NCI-H2196 (cell line): ENCODE results near the gene PLA2G6.
"Not testable (repeated sequence)": the region's sequence is repeated elsewhere in the genome, so short reads cannot be mapped to it uniquely, and the experiment has no call there.

ENCODE experiments used
- DNase-seq: peaks from one replicate; lab custom pipeline; 2025; ENCODE audit not compliant: unreplicated experiment; lab: John Stamatoyannopoulos, UW

PLA2G6 gene

GRCh38 chr22:38086942-38087341 lies 94.7 kb downstream of the PLA2G6 start:
- DNase-seq, result no peak

DNA sequence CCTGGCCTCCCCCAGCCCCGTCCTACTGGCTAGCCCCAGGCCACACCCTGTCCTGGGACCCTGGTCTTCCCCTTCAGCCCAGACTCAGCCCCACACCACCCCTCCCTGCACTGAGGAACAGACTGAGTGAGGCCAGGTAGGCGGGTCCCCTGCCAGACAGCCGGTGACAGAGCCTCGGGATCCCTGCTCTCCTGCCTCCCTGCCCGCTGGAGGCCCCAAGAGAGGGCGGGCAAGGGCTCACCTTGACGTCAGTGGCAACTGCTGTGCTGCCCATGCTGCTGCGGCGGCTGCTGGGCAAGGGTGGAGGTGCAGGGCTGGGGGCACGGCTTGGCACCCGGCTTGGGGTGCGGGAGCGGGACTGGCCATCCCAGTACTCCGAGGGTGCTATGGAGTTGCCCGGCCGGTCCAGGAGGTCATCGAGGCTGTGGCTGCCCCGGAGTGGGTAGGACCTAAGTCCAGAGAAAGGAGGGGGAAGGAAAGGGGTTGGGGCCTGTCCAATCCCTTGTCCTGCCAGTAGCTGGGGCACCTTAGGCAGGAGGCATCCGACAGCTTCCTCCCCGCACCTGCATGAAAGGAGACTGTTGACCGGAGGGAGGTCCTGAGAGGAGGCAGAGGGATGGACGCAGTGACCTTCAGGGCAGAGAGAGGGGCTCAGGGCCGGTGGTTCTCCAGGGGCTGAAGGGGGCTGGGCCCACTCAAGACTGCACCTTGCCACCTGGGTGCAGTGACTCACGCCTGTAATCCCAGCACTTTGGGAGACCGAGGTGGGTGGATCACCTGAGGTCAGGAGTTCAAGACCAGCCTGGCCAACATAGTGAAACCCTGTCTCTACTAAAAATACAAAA lies 95.4 kb downstream of the PLA2G6 start:
- no peak for DNase-seq

DNA sequence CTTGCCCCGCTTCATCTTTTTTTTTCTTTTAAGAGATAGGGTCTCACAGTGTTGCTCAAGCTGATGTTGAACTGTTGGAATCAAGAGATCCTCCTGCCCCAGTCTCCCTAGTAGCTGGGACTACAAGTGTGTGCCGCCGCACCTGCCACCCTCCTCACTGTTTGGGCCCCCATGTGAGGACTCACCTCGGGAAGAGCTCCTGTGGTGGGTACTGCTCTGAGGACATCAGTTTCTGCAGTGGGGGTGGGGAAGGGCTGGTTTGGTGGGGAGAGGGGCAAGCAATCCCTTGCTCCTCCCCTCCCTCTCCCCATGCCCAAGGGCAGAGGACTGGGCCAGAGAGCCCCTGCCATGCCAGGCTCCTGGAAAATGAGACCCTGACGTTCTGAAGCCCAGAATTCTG lies 96.1 kb downstream of the PLA2G6 start:
- DNase-seq, result no peak

- DNase-seq, result no peak
Observed at GRCh38 chr22:38085056-38085455, 96.6 kb downstream of the PLA2G6 start.

- DNase-seq, result no peak
Observed at GRCh38 chr22:38083931-38084631, 97.5 kb downstream of the PLA2G6 start, which contains the start of gene SLC16A8. SLC16A8 (minus strand) TSS chr22:38084184; CDS start chr22:38082873, 1,311 bp downstream.

GRCh38 chr22:38082986-38083710 lies 98.5 kb downstream of the PLA2G6 start:
- no peak for DNase-seq

DNA sequence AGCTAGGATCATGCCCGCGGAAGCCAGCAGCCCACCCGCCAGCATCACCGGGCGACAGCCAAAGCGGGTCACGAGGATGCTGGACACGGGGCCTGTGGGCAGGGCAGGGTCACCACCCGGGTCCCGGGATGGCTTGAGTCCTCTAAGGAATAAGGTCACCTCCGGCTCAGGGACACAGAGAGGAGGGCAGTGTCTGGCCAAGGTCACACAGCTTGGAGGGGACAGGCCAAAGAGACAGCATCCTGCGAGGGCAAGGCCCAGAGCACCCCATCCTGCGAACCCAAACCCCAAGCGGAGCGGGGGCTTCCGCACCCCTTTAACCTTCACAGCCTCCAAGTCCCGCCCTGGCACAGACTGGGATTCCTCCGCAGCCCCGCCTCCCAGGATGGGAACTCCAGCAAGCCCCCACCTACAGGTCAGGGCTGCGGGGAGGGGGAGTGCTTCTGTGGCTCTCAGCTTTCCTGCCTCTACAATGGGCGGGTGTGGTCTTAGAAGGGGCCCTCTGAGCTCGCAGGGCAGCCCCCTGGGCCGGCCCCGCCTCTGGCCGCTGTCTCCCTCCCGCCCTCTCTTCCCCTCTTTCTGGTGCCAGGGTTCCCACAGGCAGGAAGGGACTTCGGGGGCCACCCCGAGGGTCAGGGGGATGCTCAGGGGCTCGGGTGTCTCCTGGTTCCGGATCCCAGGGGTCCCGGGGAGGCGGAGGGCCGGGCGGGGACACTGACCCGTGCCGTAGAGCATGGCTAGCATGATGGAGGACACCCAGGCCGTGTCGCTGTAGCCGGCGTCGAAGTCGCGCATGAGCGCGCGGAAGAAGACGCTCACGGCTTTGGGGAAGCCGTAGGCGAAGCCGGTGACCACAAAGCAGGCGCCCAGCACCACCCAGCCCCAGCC lies 99.4 kb downstream of the PLA2G6 start:
- no peak for DNase-seq

- no peak for DNase-seq
Observed at GRCh38 chr22:38081636-38081940, 100.0 kb downstream of the PLA2G6 start.

DNA sequence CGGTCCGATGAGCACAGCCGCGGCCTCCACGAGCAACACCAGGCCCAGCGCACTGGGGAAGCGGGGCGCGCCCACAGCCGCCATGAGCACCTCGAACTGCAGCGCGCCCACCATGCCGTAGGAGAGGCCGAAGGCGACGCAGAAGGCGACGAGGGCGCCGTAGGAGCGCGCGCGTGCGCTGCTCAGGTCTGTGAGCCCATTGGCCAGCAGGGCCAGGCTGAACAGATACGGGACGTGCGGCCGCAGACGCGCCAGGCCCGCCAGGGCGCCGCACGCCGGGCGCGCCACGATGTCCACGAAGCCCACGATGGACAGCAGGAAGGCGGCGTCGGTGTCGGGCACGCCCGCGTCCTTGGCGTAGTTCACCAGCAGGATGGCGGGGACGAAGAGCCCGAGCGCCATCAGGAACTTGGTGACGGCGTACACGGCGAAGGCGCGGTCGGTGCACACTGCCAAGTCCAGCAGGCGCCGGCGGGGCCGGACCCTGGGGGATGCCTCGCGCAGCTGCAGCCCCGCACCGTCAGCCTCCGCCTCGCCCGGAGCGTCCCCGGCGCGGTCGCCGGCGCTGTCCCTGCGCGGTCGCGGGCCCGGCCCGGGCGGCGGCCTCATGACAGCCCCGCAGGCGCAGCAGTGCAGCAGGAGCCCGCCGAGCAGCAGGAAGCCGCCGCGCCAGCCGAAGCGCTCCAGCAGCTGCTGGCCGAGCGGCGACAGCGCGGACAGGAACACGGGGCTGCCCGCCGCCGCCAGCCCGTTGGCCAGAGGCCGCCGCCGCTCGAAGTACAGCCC lies 100.6 kb downstream of the PLA2G6 start:
- no peak for DNase-seq

GRCh38 chr22:38080474-38080849 lies 101.2 kb downstream of the PLA2G6 start:
- DNase-seq, result no peak

- no peak for DNase-seq
Observed at GRCh38 chr22:38079804-38080203, 101.8 kb downstream of the PLA2G6 start.

GRCh38 chr22:38079208-38079607 lies 102.4 kb downstream of the PLA2G6 start:
- DNase-seq, result not testable (repeated sequence)

DNA sequence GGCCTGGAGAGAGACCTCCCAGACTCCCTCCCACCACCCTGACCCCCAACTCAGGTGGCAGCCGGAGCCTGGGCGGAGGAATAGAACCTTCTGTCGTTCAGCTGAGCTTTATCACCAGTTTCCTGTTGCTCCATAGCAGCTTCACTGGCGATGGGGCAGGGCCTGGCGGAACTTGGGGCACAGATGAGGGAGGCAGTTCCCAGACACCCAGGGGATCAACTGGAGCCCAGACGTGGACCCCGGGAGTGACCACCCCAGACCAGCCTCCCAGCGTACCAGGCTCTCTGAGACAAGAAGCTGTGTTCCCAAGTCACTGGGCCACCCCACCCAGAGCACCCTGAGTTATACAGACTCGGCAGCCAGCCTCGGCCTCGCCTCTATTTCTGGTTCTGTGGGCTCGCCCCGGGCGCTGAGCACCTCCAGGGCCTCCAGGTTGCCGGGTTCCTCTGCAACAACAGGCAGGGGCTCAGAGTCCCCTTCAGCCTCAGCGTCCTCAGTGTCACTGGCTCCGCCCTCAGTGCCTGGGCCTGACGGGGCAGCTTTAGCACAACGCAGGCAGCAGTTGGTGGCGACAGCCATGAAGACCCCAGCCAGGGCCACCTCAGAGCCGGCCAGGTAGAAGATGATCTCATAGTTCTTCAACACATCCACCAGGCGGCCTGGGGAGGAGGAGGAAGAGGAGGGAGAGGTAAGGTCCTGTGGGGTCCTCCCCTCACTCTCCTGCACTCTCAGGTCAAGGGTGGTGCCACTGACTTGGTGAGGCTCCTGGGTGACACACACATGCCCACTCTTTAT lies 103.4 kb downstream of the PLA2G6 start:
- DNase-seq, result no peak

GRCh38 chr22:38077595-38077994 lies 104.0 kb downstream of the PLA2G6 start:
- no peak for DNase-seq

DNA sequence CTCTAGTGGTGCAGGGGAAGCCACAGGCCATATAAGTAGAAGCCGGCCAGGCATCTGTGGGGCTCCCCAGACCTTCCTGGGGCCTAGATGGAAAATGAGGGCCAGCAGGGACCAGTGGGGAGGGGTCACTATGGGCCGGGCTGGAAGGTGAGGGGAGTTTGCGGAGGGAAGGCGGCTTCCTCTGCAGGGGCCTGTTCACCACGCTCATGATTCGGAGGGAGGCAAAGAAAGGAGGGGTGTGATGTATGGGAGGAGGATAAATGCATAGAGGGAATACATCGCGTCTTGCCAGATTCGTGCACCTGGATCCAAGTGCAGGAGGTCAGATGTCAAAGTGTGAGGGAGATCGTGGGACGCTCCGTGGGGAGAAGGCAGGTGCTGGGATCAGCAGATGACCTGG lies 104.5 kb downstream of the PLA2G6 start:
- no peak for DNase-seq

- DNase-seq, result no peak
Observed at GRCh38 chr22:38075961-38076360, 105.7 kb downstream of the PLA2G6 start.

GRCh38 chr22:38075105-38075825 lies 106.4 kb downstream of the PLA2G6 start:
- DNase-seq, result no peak
